HG03066 (cell line): Measurements from ENCODE around the gene CAPG.
"Not testable (repeated sequence)": the region's sequence is repeated elsewhere in the genome, so short reads cannot be mapped to it uniquely, and the experiment has no call there.

Source experiments
- ATAC-seq: cut with Tn5 transposase; IDR thresholded peaks from one replicate; pipeline ENCODE4 v1.9.1; 2021; ENCODE audit warnings: low read depth; ENCODE audit not compliant: unreplicated experiment

CAPG gene

DNA sequence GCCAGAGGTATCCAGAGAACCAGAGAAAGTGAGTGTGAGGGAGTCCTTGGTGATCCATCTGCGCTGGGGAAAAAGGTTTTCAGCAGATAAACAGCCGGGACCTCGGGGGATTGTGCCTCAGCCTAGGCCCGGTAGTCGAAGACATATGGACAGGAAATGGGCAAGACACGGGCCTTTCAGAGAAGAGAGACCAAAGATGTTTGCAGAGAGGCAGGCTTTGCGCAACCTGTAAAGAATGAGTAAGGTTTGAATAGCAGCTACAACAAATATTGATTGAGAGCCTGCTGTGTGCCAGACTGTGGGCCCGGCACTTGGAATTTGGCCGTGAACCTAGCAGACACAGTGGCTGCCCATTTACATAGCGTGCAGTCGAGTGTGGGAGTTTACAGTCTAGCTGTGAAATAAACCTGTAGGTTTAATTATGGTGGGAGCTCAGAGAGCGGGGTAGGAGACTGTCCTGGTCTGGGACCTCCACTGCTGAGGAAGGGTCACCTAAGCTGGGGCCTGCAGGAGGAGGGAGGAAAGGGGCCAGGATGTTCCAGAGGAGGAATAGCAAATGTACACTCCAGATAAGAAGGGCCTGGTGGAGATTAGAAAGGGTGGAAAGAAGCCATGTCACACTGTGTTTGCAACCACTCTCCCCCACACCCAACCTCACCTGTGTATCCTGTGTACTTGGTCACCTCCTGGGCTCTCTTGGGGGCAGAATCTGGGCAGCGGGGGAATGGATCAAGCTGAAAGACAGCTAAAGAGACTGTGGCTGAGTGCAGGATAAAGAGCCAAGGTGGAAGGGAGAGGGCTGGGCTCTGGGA lies 11.3 kb upstream of the CAPG start:
- no peak for ATAC-seq

DNA sequence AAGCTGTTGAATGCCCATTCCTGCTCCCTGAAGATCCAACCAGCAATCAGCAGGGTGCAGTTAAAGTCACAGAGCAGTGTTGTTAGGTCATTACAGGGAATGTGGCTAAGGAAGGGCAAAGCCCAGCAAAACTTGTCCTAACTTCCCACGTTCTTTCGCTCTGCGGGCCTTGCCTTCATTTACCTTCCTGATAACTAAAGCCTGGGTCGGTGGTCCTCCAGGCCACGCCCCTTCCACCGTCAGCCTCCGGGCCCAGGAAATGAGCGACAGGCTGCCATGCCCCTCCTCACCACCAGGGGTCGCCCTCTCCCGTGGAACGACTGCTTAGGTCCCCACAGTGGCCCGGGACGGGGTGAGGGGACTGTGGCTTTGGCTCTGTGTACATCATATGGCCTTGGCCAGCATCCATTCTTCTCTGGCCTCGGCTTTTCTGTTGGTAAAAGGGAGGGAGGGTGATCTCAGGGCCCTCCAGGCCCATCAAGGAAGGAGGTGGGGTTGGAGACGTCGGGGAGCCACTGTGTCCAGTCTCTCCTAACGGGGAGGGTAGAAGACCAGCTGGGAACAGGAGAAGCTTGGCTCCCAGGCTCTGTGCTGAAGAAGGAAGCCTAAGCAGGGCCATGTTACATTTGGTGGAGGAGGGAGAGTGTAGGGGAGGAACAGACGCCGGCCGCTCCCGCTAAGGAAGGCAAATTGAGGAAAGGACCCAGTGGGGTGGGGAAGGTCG lies 10.5 kb upstream of the CAPG start:
- ATAC-seq: peak; percentile 54

DNA sequence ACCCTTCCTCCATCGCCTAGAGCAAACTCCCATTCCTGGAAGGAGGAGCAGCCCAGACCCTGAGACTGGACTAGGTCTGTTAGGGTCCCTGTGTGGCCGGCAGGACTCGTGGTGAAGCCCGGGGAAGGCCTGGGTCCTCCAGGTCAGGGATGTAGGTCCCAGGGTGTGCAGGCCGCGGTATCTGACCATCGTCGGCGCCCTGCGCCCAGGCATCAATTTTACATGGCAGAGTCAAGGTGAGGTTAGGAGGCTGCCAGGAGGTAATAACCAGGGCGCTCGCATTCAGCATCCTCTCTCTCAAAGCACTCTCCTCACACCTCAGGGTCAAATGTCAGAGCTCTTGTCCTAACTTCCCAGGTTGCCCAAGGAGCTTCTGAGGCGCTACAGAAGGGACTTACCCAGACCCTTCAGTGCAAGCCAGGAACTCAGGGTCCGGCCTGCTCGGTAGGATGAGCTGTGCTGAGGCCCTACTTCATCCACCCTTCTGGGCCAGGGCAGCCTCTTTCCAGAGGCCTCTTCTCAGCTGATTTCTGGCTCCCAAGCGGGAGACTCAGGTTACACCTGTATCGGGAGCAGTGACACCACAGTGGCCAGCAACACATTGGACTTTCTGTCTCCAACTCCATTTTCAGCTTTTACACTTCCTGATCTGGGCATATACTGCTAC lies 9.0 kb upstream of the CAPG start:
- peak; percentile 6 for ATAC-seq

DNA sequence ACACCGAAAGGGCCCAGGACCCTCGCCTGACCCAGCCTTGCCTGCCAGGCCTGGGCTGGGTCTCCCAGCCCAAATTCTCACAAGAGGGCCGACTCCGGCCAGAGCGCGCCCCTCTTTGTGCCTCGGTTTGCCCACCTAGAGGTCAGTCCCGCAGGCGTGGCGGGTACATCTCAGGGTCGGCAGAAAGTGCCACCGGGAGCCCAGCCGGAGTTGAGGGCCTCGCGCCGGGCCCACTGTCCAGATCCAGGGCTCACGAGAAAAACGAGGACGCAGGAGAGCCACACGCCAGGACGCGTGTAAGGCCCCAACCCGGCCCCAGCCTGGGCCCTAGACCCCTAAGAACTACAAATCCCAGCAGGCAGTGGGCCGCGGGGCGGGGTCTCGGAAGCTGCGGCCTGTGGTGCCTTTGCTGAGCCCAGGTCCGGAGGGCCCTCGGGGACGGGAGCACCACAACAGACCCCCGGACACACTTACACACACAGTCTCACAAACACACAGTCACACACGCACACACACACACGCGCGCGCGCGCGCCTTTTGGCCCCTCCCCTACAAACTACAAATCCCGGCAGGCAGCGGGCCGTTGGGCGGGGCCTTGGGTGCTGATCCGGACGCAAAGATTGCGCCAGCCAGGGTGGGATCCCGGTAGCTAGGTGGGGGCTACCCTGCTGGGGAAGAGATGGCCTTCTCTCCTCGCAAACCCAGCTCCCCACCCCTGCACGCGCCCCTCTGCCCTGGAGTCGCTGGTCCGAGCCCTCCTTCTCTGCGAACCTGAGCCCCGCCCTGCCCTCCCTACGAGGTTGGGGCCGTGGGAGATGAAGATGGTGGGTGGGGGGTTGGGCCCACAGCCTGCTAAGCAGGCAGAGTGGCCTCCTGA lies 8.2 kb upstream of the CAPG start, which contains the start of gene SH2D6:
SH2D6 (plus strand) TSS at position 583 of the 877 bp plus-strand sequence. CDS start 10,752 bp downstream, outside the sequence.
- peak; percentile 83 for ATAC-seq

DNA sequence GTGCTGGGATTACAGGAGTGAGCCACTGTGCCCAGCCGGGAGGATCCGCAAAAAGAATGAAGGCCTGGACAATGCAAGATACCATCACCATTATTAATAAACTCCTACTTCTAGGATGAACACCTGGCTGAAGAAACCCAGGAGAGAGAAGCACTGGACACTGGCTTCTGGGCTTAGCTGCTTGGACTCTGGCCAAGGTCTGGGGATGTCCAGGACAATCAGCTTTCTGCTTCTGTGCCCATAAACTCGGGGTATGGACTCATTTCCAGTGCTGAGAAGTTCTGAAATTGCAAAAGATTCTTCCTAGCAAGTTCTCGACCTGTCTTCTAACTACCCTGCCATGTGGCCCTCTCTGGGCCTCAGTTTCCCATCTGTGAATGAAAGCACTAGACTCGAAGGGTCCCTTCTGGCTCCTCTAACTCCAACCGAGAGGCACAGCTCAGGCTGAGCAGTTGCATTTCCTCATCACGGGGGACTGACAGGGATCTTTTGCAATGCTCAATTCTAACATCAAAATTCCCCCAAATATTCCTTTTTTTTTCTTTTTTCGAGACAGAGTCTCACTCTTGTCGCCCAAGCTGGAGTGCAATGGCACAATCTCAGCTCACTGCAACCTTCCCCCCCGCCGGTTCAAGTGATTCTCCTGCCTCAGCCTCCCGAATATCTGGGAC lies 5.9 kb upstream of the CAPG start:
- no peak for ATAC-seq

DNA sequence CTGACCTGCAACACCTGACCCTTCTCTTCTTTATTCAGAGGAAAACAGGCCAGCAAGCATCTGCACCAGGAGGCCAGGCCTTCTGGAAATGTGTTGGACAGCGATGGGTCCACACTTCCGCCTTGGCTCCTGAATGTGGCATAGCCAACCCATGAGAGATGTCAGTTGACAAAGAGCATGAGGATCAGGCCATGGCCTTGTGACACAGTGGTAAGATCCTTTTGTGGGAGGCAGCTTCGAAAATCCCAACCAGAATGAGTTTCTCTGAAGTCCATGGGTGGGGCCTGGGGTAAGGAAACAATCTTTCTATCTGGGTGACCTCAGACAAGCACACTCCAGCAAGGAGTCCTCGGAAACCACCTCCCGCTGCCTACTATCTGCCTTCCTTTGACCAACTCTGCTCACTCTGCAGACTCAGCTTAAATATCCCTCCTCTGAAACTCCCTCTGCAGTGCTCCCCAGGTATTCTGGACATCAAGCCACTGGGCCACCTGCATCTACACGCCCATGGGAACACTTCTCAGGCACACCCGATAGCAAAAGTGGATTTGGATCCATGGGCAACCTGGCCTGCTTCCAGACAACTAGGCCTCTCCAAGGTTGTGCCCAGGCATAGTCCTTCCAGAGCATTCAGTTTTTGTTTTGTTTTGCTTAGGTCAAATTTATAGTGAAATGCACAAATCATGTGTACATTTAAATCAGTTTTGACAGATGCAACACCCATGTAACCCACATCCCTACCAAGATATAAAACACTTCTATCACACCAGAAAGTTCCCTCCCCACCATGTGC lies 4.8 kb upstream of the CAPG start:
- ATAC-seq: no peak

DNA sequence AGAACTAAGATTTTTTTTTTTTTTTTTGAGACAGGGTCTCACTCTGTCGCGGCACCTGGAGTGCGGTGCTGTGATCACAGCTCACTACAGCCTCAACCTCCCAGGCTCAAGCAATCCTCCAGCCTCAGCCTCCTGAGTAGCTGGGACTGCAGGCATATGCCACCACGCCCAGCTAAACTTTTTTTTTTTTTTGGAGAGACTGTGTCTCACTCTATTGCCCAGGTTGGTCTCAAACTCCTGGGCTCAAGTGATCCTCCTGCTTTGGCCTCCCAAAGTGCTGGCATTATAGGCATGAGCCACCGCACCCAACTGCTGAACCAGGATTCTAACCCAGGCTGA lies 4.2 kb upstream of the CAPG start:
- ATAC-seq: not testable (repeated sequence)

DNA sequence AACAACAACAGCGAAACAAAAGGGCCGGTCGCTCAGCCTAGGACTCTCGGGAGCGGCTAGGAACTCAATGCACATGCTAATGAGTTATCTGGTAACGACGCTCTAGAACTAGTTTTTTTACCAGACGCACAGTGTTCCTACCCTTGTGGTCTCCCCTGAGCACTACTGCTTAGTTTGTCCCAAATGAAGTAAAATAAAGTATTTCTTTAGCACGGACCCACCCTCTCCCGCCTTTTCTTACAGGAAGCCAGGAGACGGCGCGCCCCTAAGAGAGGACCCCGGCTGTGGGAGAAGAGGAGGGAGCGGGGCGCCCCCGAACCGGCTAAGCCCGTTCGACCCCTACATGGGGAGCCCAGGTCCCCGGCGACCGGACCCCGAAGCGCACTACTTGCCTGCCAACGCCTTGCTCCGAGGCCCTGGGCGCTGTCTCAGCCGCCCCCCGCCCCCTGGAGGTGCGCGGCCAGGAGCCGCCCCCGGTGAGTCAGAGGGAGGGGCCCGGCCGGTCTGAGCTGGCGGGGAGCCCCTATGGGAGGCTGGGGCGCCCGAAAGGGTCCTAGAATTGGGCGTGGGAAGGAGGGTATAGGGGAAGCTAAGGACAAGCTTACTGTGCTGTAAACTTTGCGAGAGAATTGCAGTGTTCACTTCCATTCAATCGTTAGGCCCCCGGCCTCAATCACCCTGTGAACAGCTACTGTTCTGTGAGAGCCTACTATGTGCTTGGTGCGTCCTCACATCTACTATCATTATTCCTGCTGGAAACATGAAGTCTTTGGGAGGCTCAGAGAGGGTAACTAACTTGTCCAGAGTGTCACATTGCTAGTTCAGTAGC lies 3.6 kb upstream of the CAPG start:
- no peak for ATAC-seq

DNA sequence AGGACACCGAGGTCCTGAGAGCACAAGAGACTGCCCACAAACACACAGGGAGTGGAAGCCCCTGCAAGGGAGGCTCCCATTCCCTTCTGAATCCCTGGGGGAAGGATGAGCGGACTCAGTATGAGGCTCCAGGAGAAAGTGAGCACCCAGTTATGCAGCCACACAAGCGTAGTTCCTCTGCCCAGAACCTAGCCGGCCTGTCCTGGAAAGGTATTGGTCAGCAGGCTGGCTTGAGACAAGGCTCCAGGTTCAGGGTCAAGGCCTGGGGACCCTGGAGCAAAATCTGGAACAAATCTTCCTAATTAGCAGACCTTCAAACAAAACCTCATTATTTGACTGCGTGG lies 1.2 kb upstream of the CAPG start:
- ATAC-seq: no peak

DNA sequence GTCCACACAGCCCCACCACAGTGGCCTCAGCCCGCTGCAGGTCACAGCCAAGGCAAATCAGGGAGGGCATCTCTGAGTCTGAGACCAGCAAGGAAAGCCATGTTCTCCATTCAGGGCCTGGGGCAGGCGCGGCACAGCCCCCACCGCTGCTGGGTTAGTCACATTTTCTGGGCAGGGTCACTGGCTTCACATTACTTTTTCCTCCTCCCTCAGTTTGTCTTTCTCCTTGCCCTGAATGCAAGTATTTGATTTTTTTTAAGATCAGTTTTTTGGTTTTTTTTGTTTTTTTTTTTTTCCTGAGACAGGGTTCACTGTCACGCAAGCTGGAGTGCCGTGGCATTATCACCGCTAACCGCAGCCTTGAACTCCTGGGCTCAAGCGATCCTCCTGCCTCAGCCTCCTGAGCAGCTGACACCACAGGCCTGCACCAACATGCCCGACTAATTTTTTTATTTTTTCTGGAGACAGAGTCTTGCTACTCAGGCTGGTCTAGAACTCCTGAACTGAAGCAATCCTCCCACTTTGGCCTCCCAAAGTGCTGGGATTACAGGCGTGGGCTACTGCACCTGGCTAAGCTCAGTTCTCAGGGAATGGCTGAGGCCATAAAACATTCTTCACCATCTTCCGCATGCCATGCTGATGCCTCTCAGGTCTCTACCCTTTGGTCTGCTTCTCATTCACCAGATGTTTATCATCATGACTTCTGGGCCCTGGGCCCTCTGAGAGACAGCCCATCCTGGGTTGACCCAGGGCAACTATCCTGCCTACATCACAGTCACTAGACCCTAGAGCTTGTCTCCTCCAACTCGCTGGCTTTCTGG lies 628 bp upstream of the CAPG start:
- no peak for ATAC-seq

DNA sequence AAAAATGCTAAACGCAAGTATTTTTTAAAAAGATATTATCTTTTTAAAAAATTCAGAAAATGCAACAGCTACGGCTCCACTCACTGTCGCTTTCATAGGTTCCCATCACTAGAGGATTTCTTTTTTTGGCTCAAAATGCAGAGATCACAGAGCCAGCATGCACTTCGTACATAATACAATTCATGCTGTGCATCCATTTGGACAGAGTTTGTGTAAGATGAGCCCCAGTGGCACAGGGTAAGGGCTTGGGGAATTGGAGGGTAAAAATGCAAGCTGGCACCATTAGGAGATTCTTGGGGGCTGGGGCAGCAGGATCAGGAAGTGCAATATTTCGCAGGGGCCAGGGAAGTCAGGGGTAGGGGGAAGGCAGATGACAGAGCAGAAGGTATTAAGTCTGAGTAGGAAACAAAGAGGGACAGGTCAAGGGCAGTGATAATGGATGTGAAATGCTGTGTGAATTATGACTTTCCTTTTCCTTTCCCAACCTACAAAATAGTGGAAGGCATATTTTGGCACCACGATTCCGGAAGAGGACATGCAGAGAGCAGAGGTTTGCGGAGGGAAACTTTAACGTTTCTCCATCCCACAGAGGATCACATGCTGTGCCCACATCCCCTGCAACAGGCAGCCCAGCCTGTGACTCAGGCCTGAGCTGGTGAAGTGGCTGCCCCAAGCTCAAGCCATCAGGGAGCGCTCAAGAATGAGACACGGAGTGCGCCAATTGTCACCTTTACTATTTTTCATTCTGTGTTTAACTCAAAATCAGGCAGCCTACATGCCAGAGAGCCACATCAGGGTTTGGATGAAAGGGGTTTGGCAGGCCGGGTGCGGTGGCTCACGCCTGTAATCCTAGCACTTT lies 4.7 kb downstream of the CAPG start:
- ATAC-seq: peak; percentile 38

DNA sequence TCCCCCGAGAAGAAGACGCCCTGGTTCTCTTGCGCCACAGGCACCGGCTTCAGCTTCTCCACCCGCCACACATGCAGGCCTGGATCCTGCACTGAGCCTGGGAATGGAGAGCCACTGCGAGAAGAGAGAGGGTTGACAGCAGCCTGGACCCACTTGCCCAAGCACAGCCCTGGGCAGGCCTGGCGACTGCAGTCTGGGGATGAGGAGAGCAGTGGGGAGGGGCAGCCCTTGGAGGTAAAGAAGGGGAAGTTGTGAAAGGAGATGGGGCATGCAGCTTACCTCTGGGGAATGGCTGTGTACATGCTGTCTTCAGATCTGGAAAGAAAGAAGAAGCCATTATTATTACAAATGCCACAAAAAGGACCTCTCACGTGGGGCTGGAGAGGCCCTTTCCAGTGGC lies 8.3 kb downstream of the CAPG start:
- ATAC-seq: no peak

DNA sequence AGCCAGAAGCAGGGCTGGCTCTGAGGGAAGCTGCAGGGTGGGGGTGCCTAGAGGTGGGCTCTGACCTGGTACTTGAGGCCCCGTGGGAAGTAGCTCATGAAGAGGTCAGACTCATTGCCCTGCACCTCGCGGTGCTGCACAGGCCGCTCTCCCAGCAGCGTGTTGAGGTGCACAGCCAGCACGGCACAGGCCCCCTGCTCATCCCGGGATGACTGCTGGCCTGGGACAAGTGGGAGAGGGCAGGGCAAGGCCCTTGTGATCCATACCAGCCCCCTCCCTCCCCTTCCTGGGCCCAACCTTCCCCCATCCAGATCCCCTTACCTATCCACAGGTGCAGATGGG lies 8.7 kb downstream of the CAPG start:
- ATAC-seq: no peak

DNA sequence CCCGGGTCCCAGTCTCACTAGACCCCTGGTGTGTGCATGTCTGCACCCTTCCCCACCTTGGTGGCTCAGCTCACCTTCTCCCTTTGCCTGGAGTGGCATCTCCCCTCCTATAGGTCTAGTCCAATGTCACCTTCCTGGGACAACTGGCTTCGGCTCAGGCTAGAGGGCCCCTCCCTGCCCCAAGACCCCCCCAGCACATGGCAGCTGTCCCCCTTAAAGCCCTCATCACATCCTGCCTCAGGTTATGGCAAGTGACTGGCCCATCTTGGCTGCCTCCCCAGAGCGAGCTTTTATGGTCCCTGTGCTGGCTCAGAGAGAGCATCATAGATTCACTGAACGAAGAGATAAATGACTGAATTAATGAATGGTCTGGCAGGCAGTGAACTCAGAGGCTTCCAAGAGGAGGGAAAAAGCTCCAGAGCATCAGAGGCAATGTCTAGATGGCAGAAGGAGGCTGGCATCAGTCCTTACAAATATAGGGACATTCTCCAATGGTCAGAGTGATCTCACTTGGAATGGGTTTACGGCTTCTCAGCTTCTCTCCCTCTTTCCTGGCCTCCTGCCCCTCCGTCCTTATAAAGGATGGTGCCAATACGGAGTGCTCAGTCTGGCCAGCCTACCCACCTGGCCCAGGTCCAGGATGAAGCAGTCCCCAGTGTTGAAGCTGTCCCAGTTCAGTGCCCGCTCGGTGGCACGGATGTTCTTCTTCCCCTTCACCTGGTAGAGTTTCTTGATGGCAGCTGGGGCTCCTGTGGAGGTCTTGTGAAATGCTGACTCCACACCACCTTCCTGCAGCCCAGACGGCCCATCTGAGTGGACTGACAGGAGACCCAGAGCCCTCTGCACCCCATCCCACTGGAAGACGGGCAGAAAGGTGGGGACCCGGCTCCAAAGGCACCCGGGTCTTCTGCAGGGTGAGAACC lies 9.4 kb downstream of the CAPG start:
- ATAC-seq: no peak

DNA sequence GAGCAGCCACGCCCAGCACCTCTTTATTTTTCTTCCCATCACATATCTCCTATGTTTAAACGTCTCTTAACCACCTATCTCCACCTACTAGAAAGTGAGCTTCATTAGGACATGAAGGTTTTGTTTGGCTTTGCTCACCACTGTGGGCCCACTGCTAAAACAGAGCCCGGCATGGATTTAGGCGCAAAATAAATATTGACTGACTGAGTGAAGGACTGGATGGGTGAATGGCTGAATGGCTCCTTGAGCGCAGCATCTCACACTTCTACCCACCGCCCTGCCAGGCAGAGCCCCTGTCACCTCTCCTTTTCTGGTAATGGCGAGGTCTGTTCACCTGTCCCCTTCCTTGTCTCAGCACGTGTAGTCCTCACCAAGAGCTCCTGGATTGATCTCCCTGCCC lies 10.1 kb downstream of the CAPG start:
- ATAC-seq: no peak

DNA sequence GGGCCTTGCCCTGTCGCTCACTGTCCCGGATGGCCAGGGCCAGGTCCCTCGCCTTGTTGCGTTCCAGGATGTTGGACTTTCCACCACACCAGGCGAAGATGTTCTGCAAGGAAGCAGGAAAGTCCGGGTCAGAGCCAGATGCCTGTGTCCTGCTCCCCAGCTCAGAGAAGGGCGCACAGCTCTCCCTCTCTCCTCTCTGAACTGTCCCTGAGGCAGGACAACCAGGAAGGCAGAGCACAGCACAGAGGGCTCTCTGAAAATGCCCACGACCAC lies 11.0 kb downstream of the CAPG start:
- no peak for ATAC-seq
